ENCODE data around the gene KDM6B.
A peak's percentile ranks its signal among the peaks of the same experiment; 100 is the strongest.

Gene KDM6B, protein sequence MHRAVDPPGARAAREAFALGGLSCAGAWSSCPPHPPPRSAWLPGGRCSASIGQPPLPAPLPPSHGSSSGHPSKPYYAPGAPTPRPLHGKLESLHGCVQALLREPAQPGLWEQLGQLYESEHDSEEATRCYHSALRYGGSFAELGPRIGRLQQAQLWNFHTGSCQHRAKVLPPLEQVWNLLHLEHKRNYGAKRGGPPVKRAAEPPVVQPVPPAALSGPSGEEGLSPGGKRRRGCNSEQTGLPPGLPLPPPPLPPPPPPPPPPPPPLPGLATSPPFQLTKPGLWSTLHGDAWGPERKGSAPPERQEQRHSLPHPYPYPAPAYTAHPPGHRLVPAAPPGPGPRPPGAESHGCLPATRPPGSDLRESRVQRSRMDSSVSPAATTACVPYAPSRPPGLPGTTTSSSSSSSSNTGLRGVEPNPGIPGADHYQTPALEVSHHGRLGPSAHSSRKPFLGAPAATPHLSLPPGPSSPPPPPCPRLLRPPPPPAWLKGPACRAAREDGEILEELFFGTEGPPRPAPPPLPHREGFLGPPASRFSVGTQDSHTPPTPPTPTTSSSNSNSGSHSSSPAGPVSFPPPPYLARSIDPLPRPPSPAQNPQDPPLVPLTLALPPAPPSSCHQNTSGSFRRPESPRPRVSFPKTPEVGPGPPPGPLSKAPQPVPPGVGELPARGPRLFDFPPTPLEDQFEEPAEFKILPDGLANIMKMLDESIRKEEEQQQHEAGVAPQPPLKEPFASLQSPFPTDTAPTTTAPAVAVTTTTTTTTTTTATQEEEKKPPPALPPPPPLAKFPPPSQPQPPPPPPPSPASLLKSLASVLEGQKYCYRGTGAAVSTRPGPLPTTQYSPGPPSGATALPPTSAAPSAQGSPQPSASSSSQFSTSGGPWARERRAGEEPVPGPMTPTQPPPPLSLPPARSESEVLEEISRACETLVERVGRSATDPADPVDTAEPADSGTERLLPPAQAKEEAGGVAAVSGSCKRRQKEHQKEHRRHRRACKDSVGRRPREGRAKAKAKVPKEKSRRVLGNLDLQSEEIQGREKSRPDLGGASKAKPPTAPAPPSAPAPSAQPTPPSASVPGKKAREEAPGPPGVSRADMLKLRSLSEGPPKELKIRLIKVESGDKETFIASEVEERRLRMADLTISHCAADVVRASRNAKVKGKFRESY (N-terminal part only)

DNA sequence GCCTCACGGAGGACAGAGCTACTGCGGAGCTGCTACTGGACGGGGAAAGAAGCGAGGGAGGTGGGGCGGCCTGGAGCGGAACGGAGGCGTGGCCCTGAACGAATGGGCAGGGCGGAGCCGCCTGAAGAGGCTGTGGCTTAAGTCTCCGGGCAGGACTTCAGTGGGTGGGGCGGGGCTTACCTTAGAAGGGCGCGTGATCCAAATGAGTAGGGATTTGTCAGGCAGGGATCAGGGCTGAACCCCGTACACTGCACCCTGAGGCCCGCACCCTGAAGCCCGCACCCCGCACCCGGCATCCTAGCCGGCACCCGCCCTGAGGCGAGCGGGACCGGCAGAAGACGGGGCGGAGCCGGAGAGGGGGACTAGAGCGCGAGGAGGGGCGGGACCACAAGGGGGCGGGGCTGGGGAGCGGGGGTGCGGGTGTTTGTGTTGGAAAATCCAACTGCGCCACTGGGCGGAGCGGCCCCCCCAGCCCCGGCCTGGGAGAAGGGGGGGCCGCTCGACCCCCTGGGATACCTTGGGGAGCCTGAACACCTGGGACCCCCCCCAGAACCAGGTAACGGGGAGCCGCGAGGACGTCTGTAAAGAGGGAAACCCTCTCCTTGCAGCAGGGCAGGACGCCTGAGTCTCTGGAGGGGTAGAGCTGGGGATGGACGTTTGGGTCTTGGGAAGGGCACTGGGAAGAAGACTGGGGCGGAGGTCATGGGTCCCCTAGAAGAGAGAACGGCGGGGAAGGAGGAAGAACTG is at the start of gene KDM6B:
TSS of gene KDM6B (plus strand) at position 423 of the 747 bp plus-strand sequence. CDS start 11,338 bp downstream, outside the sequence.
- TF ChIP-seq, protein P1, sequence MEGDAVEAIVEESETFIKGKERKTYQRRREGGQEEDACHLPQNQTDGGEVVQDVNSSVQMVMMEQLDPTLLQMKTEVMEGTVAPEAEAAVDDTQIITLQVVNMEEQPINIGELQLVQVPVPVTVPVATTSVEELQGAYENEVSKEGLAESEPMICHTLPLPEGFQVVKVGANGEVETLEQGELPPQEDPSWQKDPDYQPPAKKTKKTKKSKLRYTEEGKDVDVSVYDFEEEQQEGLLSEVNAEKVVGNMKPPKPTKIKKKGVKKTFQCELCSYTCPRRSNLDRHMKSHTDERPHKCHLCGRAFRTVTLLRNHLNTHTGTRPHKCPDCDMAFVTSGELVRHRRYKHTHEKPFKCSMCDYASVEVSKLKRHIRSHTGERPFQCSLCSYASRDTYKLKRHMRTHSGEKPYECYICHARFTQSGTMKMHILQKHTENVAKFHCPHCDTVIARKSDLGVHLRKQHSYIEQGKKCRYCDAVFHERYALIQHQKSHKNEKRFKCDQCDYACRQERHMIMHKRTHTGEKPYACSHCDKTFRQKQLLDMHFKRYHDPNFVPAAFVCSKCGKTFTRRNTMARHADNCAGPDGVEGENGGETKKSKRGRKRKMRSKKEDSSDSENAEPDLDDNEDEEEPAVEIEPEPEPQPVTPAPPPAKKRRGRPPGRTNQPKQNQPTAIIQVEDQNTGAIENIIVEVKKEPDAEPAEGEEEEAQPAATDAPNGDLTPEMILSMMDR (IDR thresholded peaks at IDR 0.05; ENCODE audit: control insufficient read depth, extremely low read depth, insufficient read depth) = no peak
- no peak for DNase-seq (ENCODE audit: low read depth)
- peak within 1 kb of the TSS; percentile 62 for H3K4me3 ChIP-seq (ENCODE audit: low read depth, low read length)

DNA sequence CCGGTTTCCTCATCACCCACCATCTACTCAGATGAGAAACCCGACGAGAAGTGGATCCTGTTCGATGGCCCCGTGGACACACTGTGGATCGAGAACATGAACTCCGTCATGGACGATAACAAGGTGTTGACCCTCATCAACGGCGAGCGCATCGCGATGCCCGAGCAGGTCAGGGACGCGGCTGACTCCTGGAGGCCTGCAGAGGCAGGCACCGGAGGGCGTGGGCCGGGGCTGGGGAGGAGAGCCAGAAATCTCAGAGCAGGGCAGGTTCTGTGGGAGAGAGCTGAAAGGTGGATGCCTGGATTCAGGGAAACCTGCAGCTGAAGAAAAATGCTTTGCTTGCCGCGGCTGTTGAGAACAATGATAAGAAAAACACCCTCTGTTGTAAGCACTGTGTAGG is 47.2 kb upstream of the KDM6B start:
- TF ChIP-seq, protein P1 (IDR thresholded peaks at IDR 0.05; ENCODE audit: control insufficient read depth, extremely low read depth, insufficient read depth) = no peak
- no peak for DNase-seq (ENCODE audit: low read depth)
- no peak overlapping the region for H3K4me3 ChIP-seq (ENCODE audit: low read depth, low read length)

DNA sequence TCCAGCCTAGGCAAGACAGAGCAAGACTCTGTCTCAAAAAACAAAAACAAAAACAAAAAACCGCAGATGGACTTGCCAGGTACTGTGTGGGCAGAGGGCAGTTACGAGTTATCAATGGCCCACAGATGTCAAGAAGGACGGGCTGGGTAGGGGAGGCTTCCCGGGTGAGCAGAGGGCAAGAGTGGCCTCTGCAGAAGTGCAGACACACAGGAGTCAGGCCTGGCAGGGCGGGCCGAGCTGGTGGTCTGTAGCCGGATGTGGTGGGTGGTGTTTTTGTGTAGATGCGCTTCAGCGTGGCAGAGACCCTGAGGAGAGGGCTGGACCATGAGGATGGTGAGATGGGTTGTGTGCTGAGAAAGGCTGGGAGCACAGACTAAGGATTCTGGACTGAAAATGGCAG is 44.9 kb upstream of the KDM6B start:
- no peak overlapping the region for H3K4me3 ChIP-seq (ENCODE audit: low read depth, low read length)
- no peak for DNase-seq (ENCODE audit: low read depth)
- TF ChIP-seq, protein P1 (IDR thresholded peaks at IDR 0.05; ENCODE audit: control insufficient read depth, extremely low read depth, insufficient read depth) = no peak

DNA sequence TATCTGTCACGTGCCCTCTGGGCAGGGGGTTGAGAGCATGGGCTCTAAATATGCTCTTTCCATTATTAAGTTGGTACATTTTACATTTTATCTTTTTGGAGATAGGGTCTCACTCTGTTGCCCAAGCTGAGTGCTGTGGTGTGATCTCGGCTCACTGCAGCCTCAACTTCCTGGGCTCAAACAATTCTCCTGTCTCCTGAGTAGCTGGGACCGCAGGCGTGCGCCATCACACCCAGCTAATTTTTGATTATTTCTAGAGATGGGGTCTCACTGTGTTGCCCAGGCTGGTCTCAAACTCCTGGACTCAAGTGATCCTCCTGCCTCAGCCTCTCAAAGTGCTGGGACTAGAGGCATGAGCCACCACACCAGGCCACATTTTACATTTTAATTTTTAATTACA is 43.9 kb upstream of the KDM6B start:
- no peak overlapping the region for H3K4me3 ChIP-seq (ENCODE audit: low read depth, low read length)
- TF ChIP-seq, protein P1 (IDR thresholded peaks at IDR 0.05; ENCODE audit: control insufficient read depth, extremely low read depth, insufficient read depth) = no peak
- DNase-seq (ENCODE audit: low read depth) = no peak

DNA sequence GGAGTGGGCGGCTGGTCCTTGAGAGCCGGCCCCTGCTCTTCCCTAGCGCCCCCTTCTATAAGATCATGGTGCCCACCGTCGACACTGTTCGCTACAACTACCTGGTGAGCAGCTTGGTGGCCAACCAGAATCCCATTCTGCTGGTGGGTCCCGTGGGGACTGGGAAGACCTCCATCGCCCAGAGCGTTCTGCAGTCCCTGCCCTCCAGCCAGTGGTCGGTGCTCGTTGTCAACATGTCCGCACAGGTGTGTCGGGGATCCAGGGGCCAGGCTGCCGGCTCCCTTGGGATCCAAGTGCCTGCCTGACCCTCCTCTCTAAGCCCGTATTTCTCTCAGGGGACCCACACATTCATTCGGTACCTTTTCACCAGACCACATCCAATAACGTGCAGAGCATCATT is 41.4 kb upstream of the KDM6B start:
- H3K4me3 ChIP-seq (ENCODE audit: low read depth, low read length) = no peak overlapping the region
- no peak for DNase-seq (ENCODE audit: low read depth)
- TF ChIP-seq, protein P1 (IDR thresholded peaks at IDR 0.05; ENCODE audit: control insufficient read depth, extremely low read depth, insufficient read depth) = no peak

DNA sequence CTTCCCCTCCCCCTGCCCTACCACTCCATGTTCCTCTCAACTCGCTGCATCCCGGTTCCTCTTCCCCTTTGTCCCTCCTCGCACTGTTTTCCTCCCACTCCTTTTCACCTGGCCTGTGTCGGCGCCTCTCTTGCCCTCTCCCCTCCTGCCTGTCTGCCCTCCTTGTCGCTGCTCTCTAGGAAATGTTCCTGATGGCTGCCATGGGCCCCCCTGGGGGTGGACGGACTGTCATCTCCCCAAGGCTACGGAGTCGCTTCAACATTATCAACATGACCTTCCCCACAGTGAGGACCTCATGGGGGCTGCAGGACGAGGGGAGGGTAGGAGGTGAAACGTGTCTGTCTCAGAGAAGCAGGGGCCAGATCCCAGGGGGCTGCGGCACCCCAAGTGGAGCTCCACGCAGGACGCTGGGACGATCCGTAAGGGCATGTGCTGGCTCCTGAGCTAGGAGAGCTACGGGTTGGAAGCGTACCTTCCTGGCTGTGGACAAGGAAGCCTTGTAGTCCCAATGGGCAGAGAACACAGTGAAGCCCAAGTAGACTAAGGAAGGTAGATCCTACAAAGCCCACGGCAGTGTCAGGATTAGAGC is 39.8 kb upstream of the KDM6B start:
- TF ChIP-seq, protein P1 (IDR thresholded peaks at IDR 0.05; ENCODE audit: control insufficient read depth, extremely low read depth, insufficient read depth) = no peak
- H3K4me3 ChIP-seq (ENCODE audit: low read depth, low read length) = no peak overlapping the region
- no peak for DNase-seq (ENCODE audit: low read depth)

All from LNCaP clone FGC (cell line).